Fibroblast of lung (primary cell): ENCODE results near the gene LRRK1.

Experiments
- CTCF ChIP-seq, 2 donors: IDR thresholded peaks in 1 of 2; conservative IDR thresholded peaks in 1 of 2; 1 replicate in 1 of 2; 2 replicates in 1 of 2; pipeline ENCODE4 v1.5.1; 2011 to 2012; ENCODE audit warnings: low read length in 2 of 2, control low read depth in 1 of 2, inconsistent platforms in 1 of 2, low read depth in 1 of 2, mild to moderate bottlenecking in 1 of 2
- EZH2 ChIP-seq: IDR thresholded peaks from 2 replicates; pipeline ENCODE4 v1.5.1; 2012; ENCODE audit warnings: low read length, control low read depth, mild to moderate bottlenecking; ENCODE audit errors: missing control alignments

GRCh38 chr15:101100593-101101442 lies 181.7 kb downstream of the LRRK1 start:
- TF ChIP-seq CTCF (conservative IDR thresholded peaks at IDR 0.05 in 1 of 2, IDR thresholded peaks at IDR 0.05 in 1 of 2; ENCODE audit: low read depth in 1 of 2, low read length in 2 of 2) = no peak
- TF ChIP-seq EZH2 = no peak
